Hypothalamus (tissue), 51 donors: ENCODE data around the gene NOB1.

ENCODE experiments used
- DNase-seq, 51 donors: peaks; one replicate each; lab custom pipeline; 2025; lab: John Stamatoyannopoulos, UW

NOB1 gene

DNA sequence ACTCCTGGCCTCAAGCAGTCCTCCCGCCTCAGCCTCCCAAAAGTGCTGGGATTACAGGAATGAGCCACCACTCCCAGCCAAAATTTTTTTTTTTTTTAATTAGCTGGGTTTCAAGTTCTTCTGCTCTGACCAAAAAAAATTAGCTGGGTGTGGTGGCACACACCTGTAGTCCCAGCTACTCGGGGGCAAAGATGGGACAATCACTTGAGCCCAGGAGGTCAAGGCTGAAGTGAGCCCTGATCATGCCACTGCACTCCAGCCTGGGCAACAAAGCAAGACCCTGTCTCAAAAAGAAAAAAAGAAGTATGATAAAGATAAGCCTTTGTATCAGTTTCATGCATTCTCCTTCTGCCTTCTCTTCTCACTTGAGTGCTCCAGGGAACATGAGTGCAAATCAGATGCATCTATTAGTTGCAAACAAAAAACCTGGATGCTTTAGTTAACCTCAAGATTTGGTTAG is 30.3 kb downstream of the NOB1 start:
- DNase-seq, result no peak

DNA sequence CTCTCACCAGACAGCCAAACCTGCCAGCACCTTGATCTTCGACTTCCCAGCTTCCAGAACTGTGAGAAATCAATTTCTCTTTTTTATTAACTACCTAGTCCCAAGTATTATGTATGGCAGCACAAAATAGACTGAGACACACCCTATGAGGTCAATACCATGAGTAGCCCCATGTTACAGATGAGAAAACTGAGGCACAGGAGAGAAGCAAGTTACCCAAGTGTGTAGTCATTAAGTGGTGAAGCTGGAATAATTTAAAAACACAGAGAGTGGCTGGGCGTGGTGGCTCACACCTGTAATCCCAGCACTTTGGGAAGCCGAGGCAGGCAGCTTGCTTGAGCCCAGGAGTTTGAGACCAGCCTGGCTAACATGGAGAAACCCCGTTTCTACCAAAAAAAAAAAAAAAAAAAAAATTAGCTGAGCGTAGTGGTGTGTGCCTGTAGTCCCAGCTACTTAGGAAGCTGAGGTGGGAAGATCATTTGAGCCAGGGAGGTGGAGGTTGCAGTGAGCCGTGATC is 33.2 kb downstream of the NOB1 start:
- no peak for DNase-seq

- no peak for DNase-seq
Measured at GRCh38 chr16:69720822-69721430, 33.8 kb downstream of the NOB1 start.

DNA sequence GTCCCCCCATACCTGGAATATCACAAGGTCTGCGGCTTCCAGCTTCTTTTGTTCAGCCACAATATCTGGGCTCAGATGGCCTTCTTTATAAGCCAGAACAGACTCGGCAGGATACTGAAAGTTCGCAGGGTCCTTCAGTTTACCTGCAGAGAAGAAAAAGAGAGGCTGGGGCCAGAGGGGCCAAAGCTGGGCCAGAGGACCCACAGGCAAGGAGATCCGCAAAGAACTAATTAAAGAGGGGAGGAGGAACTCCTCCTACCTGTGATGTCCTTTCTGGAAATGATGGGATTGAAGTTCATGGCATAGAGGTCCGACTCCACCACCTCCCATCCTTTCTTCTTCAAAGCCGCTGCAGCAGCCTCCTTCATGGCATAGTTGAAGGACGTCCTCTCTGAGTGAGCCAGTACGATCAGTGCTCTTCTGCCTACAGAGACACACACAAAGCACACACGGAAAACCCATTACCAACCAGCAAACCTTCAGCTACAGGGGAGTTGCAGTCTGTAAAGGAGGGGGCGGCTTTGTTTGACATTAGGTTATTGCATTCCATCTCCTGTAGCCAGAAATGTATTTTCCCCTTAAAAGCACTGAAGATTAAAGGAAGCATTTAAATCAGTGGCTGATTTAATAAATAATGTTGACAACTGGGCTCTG is 36.5 kb downstream of the NOB1 start:
- no peak for DNase-seq

- peak in 2 of 51 donors; percentile 5 to 12 for DNase-seq
Measured at GRCh38 chr16:69717066-69717465, 37.7 kb downstream of the NOB1 start.

DNA sequence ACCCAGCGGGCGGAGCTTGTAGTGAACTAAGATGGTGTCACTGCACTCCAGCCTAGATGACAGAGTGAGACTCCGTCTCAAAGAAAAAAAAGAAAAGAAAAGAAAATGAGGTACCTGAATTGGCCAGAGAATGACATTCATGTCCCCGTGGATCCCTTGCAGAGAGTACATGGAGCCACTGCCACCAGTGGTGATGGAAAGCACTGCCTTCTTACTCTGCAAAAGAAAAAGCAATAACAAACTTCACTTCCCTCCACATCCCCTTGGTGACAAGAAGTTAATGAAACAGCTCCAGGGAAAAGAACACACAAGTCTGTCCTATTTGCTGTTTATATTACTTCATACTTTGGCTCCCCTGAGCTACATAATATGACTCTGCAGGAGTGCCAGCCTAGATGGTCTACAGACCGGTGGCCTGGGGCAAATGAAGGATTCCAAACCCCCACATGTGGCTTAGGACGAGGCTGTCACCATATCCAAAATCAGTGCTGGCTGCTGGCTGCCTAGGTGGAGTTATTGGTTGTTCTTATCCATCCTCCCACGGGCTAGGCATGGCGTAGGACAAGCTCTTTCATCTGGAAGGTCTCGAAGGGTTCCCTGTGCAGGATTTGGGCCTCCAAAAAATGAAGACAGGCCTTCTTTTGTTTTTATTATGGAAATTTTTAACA is 41.7 kb downstream of the NOB1 start:
- no peak for DNase-seq

DNA sequence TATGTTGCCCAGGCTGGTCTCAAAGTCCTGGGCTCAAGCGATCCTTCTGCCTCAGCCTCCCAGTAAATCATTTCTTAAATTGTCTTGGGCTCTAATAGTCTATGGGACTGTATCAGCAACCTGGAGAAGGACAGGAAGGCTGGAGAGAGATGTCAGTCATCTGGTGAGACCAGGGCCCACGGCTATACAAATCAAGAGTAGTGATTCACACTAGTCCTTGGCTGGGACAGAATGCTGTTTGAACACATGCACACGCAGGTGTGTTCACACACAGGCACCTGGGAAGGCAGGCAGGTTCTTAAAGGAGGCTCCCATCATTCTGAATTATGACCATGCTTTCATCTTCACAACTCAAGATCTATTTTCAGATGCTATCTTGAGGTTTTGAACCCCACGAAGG is 42.4 kb downstream of the NOB1 start:
- no peak for DNase-seq

DNA sequence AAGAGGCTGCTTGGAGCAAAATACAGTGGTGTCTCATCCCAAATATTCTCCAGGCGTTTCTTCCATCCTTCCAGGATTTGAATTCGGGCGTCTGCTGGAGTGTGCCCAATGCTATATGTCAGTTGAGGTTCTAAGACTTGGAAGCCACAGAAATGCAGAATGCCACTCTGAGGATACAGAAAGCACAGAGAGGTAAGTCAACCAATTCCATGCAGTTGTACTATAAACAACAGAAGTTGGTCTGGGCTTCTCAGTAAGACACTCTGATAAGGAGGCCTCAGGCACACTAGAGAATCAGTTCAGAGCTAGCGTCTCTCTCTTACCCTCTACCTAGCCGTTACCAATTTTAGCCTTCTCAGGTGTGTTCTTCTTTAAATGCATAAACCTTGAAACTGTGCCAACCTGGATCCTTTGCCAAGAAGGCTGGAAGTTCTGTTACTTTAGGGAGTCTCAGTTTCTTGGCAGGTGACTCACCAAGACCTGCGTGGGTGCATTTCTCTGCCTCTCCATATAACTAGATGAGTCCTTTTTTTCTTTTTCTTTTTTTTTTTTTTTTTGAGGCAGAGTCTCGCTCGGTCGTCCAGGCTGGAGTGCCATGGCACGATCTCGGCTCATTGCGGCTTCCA is 43.5 kb downstream of the NOB1 start:
- DNase-seq, result peak in 3 of 51 donors; percentile 7 to 56 (median 20)

- DNase-seq, result peak in 2 of 51 donors; percentile 11 to 71
Measured at GRCh38 chr16:69709456-69710084, 45.2 kb downstream of the NOB1 start.

DNA sequence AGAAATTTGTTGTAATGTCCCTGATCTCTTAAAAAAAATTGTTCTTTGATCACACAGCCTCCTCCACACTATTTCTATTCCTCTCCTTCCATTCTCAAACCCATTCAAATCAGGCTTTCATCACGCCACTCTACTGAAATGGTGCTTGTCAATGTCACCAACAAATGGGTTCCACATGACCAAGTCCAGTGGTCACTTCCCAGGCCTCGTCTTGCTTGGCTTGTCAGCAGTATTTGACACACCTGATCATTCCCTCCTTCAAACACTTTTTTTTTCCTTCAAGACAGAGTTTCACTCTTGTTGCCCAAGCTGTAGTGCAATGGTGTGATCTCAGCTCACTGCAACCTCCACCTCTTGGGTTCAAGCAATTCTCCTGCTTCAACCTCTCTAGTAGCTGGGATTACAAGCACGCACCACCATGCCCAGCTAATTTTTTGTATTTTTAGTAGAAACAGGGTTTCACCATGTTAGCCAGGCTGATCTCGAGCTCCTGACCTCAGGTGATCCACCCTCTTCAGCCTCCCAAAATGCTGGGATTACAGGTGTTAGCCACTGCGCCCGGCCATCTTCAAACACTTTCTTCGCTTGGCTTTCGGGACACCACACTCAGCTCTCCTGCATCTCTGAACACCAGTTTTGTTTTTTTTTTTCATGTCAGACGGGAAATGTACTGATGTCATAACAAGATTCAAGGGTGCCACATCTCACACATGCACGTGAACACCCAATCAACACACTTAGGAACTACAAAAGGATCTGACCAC is 46.6 kb downstream of the NOB1 start:
- no peak for DNase-seq

- DNase-seq, result no peak
Measured at GRCh38 chr16:69706975-69707340, 47.8 kb downstream of the NOB1 start.

DNA sequence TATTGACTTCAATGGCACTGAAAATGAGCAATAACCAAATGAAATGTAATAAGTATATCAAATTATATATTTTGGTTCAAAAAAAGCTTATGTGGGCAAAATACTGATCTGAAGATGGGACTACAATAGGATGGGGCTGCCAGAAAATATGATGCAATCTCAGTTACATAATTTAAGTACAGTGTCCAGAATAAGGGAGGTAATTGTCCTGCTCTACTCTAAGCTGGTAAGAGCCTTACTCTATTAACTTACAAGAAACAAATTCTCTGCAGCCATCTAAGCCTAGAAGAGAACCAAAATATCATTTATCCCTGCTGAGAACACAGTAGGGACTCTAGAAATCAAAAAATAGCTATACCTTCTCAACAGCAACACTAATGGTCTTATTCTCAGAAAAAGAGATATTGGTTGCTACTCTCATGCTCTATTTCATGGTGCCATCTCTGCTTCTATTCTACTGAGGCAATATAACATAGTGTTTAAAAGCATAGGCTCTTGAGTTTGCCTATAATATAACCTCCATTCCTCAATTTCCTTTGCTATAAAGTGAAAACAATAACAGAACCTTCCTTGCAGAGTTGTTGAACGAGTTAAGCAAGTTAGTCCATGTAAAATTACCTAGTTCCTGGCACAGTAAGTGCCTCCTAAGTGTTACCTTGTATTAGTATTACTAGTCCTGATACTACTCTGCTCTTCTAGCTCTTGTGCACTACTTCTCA is 48.3 kb downstream of the NOB1 start:
- no peak for DNase-seq

- no peak for DNase-seq
Measured at GRCh38 chr16:69703638-69704037, 51.1 kb downstream of the NOB1 start.

DNA sequence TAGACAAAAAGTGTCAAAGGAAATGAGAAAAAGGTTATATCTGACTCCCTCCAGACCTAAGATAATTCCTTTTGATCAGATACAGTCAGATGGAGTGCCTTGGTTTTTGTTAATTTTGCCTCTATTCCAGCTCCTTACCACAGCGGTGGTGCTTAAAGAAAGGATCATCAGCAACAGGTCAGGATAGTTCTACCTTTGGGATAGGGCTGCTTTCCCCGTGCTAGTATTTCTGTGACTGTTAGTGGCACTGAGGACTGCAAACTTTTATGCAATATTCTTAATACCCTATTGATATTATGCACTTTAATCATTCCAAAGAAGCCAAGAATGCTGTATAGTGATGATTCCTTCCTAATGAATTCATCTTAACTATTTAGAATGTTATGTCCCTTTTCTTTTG is 52.9 kb downstream of the NOB1 start:
- DNase-seq, result no peak

GRCh38 chr16:69701452-69701851 is 53.3 kb downstream of the NOB1 start:
- no peak for DNase-seq

- no peak for DNase-seq
Measured at GRCh38 chr16:69699915-69700314, 54.8 kb downstream of the NOB1 start.

- no peak for DNase-seq
Measured at GRCh38 chr16:69698404-69698803, 56.3 kb downstream of the NOB1 start.

DNA sequence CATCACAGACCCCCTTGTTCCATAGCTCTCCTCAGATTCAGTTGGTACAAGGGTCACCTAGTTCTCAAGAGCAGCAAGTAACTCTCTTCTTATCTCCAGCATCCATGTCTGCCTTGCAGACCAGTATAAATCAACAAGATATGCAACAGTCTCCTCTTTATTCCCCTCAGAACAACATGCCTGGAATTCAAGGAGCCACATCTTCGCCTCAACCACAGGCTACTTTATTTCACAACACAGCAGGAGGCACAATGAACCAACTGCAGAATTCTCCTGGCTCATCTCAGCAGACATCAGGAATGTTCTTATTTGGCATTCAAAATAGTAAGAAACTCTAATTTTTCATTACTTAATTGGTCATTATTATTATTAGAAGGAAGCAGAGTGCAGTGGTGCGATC is 60.8 kb downstream of the NOB1 start:
- no peak for DNase-seq
